ENCODE results near the gene TTC7B.

- TF ChIP-seq REST (IDR thresholded peaks at IDR 0.05; ENCODE audit: unreplicated experiment) (no peak), POLR2AphosphoS5 (IDR thresholded peaks at IDR 0.05; ENCODE audit: low read depth) (no peak), EZH2 (IDR thresholded peaks at IDR 0.05; ENCODE audit: low read depth, unreplicated experiment) (no peak), EZH2phosphoT487 (IDR thresholded peaks at IDR 0.05; ENCODE audit: unreplicated experiment) (no peak), JUNB (IDR thresholded peaks at IDR 0.05; ENCODE audit: unreplicated experiment) (no peak), ZNF331 (CRISPR knock-in tag; IDR thresholded peaks at IDR 0.05; ENCODE audit: low read depth) (no peak), ETS1 (IDR thresholded peaks at IDR 0.05) (no peak), NANOG (IDR thresholded peaks at IDR 0.05; ENCODE audit: borderline replicate concordance) (no peak)
- TF ChIP-seq, protein P1, sequence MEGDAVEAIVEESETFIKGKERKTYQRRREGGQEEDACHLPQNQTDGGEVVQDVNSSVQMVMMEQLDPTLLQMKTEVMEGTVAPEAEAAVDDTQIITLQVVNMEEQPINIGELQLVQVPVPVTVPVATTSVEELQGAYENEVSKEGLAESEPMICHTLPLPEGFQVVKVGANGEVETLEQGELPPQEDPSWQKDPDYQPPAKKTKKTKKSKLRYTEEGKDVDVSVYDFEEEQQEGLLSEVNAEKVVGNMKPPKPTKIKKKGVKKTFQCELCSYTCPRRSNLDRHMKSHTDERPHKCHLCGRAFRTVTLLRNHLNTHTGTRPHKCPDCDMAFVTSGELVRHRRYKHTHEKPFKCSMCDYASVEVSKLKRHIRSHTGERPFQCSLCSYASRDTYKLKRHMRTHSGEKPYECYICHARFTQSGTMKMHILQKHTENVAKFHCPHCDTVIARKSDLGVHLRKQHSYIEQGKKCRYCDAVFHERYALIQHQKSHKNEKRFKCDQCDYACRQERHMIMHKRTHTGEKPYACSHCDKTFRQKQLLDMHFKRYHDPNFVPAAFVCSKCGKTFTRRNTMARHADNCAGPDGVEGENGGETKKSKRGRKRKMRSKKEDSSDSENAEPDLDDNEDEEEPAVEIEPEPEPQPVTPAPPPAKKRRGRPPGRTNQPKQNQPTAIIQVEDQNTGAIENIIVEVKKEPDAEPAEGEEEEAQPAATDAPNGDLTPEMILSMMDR (conservative IDR thresholded peaks at IDR 0.05; ENCODE audit: low read depth in 2 of 2): no peak
These were observed 85.9 kb downstream of the TTC7B start for GRCh38 chr14:90730206-90730766.

All from GM23338 (cell line).